GM12801 (cell line): ENCODE measurements around the gene TMC8.

Source experiments
- CTCF ChIP-seq: IDR thresholded peaks from one replicate; pipeline ENCODE4 v1.5.1; 2011; ENCODE audit warnings: control low read depth; ENCODE audit not compliant: insufficient read length; ENCODE audit errors: extremely low read depth

The TMC8 gene

GRCh38 chr17:78137392-78138203 lies 7.0 kb downstream of the TMC8 start:
- TF ChIP-seq CTCF = no peak

GRCh38 chr17:78138204-78139060 lies 7.9 kb downstream of the TMC8 start:
- no peak for TF ChIP-seq CTCF

- TF ChIP-seq CTCF = no peak
These were observed 9.8 kb downstream of the TMC8 start for GRCh38 chr17:78140169-78141051.

- no peak for TF ChIP-seq CTCF
These were observed 11.0 kb downstream of the TMC8 start for GRCh38 chr17:78141437-78142118.

- TF ChIP-seq CTCF = no peak
These were observed 11.7 kb downstream of the TMC8 start for GRCh38 chr17:78142119-78142861.

- no peak for TF ChIP-seq CTCF
These were observed 12.9 kb downstream of the TMC8 start for GRCh38 chr17:78143214-78144146.
